PC-9 (cell line): Measurements from ENCODE around the gene CCDC170.

Experiments used
- EZH2 ChIP-seq: fragments of 200-600 bp; sonication (generic); IDR thresholded peaks from 2 replicates; pipeline ENCODE4 v1.8.0; 2017; ENCODE audit warnings: antibody characterized with exemption, low read depth
- TF ChIP-seq, protein P1 (sequence below): fragments of 200-600 bp; sonication (generic); conservative IDR thresholded peaks from 2 replicates; pipeline ENCODE4 v1.6.1; 2017; ENCODE audit warnings: mixed run types, antibody characterized with exemption, mild to moderate bottlenecking, moderate library complexity

DNA sequence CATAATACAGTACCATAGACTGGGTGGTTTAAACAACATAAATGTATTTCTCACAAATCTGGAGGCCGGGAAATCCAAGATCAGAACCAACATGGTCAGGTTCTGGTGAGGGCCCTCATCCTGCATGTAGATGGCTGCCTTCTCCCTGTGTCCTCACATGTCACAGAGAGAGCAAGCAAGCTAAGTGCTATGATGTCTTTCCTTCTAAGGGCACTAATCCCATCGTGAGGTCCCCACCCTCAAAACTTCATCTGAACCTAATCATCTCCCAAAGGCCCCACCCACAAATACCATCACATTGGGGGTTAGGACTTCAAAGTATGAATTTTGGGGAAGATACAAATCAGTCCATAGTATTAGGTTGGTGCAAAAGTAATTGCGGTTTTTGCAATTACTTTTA is 56.8 kb downstream of the CCDC170 start:
- TF ChIP-seq, protein P1, sequence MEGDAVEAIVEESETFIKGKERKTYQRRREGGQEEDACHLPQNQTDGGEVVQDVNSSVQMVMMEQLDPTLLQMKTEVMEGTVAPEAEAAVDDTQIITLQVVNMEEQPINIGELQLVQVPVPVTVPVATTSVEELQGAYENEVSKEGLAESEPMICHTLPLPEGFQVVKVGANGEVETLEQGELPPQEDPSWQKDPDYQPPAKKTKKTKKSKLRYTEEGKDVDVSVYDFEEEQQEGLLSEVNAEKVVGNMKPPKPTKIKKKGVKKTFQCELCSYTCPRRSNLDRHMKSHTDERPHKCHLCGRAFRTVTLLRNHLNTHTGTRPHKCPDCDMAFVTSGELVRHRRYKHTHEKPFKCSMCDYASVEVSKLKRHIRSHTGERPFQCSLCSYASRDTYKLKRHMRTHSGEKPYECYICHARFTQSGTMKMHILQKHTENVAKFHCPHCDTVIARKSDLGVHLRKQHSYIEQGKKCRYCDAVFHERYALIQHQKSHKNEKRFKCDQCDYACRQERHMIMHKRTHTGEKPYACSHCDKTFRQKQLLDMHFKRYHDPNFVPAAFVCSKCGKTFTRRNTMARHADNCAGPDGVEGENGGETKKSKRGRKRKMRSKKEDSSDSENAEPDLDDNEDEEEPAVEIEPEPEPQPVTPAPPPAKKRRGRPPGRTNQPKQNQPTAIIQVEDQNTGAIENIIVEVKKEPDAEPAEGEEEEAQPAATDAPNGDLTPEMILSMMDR = no peak
- no peak for TF ChIP-seq EZH2
